ENCODE measurements around the gene CCDC175.

Gene CCDC175

GRCh38 chr14:59591641-59592370 lies 15.2 kb upstream of the CCDC175 start:
- TF ChIP-seq CTCF (conservative IDR thresholded peaks at IDR 0.05; ENCODE audit: low read length) = no peak
- no peak for DNase-seq (ENCODE audit: low read depth)
- H3K4me3 ChIP-seq (ENCODE audit: low read length) = no peak overlapping the region

GRCh38 chr14:59588101-59588500 lies 11.5 kb upstream of the CCDC175 start:
- H3K4me3 ChIP-seq (ENCODE audit: low read length) = no peak overlapping the region
- no peak for DNase-seq (ENCODE audit: low read depth)
- TF ChIP-seq CTCF (conservative IDR thresholded peaks at IDR 0.05; ENCODE audit: low read length) = no peak

- peak; percentile 5 for DNase-seq (ENCODE audit: low read depth)
- no peak for TF ChIP-seq CTCF (conservative IDR thresholded peaks at IDR 0.05; ENCODE audit: low read length)
- no peak overlapping the region for H3K4me3 ChIP-seq (ENCODE audit: low read length)
These were observed 9.4 kb upstream of the CCDC175 start for GRCh38 chr14:59585891-59586554.

- TF ChIP-seq CTCF (conservative IDR thresholded peaks at IDR 0.05; ENCODE audit: low read length) = no peak
- peak; percentile 3 for DNase-seq (ENCODE audit: low read depth)
- H3K4me3 ChIP-seq (ENCODE audit: low read length) = no peak overlapping the region
These were observed 7.1 kb upstream of the CCDC175 start for GRCh38 chr14:59583755-59584154.

GRCh38 chr14:59582845-59583509 lies 6.4 kb upstream of the CCDC175 start:
- H3K4me3 ChIP-seq (ENCODE audit: low read length) = no peak overlapping the region
- no peak for DNase-seq (ENCODE audit: low read depth)
- TF ChIP-seq CTCF (conservative IDR thresholded peaks at IDR 0.05; ENCODE audit: low read length) = no peak

GRCh38 chr14:59582161-59582560 lies 5.5 kb upstream of the CCDC175 start:
- no peak overlapping the region for H3K4me3 ChIP-seq (ENCODE audit: low read length)
- no peak for DNase-seq (ENCODE audit: low read depth)
- TF ChIP-seq CTCF (conservative IDR thresholded peaks at IDR 0.05; ENCODE audit: low read length) = no peak

Measured in AG10803 (cell line).